Right ventricle myocardium superior (tissue), 1 donor: ENCODE measurements around the gene SMIM8. TPM values are rescaled to one million over a fixed set of nuclear protein-coding genes. Genes with fewer than 3 reads are reported as not detected.

Source experiments
- ATAC-seq: fragments of 200-7000 bp; cut with Tn5 transposase; one replicate; pipeline ENCODE4 v1.9.1; 2020; ENCODE audit warnings: mild to moderate bottlenecking; ENCODE audit not compliant: poor library complexity
- DNase-seq: peaks from one replicate; pipeline ENCODE4 v3.0.0-alpha.2; 2020
- intact Hi-C: fragments of 100-400 bp; cut with DNase I; formaldehyde crosslinking; loops from one replicate; pipeline ENCODE4 v1.11.2; 2022
- total RNA-seq: library from RNA; stranded (reverse); fragmentation: NEBNext Ultra II Directional; extraction: Animal tissue kit (Norgen Biotek cat#: 25700); gene quantifications from one replicate; pipeline ENCODE4 v1.2.1, GENCODE V29; 2021
- donor health status: DM: no; HTN: yes; CAD: no; lungs with severe emphysema.

Gene SMIM8
- total RNA-seq, 1 donor from 2014 or later = 12.9 TPM

GRCh38 chr6:87373377-87373776 lies 51.0 kb downstream of the SMIM8 start:
- ATAC-seq (no peak), DNase-seq (no peak)
- intact Hi-C loops = no loop called here

DNA sequence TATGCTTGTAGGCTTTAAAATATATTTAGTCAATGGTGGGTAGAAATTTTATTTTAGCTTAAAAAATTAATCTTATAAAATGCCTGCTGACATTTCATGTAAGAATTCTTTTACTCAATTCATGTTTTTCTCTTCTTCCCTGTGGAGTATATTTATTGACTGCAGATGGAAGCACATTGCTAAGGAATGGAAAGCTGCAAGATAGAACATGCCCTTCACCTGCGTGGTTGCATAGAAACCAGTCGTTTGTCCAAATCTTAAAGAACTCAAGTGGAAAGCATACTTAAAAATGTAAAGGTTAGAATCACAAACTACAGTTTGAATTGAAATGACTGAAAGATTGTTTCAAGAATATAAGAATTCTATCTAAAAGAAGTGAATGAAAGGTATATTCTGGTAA lies 52.9 kb downstream of the SMIM8 start:
- no peak for DNase-seq
- intact Hi-C loops = no loop called here
- no peak for ATAC-seq

DNA sequence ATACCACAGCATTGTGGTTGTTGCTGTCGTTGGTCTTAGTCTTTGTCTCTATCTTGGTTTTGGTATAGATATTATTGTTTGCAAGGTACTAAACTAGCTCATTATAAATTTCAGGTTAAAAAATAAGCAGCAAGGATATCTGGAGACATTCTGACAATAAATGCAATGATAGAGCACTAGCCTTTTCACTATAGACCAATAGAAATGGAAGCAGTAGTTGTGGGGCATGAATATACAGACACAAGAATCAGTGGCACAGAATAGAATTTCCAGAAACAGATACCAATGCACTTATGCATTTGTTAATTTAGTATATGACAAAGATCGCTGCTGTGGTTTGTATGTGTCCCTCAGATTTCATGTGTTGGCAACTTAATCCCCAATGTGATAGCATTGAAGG lies 54.3 kb downstream of the SMIM8 start:
- ATAC-seq (no peak), DNase-seq (no peak)
- intact Hi-C loops = no loop called here

DNA sequence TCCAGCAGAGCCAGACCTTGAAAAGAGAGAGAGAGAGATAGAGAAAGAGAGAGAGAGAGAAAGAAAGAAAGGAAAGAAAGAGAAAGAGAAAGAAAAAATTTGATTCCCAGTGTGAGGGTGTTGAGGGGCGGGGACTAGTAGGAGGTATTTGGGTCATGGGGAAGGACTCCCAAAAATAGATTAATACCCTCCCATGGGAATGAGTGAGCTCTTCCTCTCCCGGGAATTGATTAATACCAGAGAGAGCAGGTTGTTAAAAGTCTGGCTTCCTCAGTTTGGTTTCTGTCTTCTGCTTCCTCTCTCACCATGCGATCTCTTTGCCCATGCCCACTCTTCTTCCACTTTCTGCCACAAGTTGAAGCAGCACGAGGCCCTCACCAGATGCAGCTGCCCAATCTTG lies 56.6 kb downstream of the SMIM8 start:
- DNase-seq = no peak
- intact Hi-C loops = no loop called here
- no peak for ATAC-seq

- intact Hi-C loops = no loop called here
- ATAC-seq (no peak), DNase-seq (no peak)
Observed at GRCh38 chr6:87382861-87383260, 60.5 kb downstream of the SMIM8 start.

GRCh38 chr6:87384038-87384437 lies 61.6 kb downstream of the SMIM8 start:
- DNase-seq (no peak), ATAC-seq (no peak)
- intact Hi-C loops = no loop called here

GRCh38 chr6:87384449-87384848 lies 62.1 kb downstream of the SMIM8 start:
- ATAC-seq (no peak), DNase-seq (no peak)
- intact Hi-C loops = no loop called here

DNA sequence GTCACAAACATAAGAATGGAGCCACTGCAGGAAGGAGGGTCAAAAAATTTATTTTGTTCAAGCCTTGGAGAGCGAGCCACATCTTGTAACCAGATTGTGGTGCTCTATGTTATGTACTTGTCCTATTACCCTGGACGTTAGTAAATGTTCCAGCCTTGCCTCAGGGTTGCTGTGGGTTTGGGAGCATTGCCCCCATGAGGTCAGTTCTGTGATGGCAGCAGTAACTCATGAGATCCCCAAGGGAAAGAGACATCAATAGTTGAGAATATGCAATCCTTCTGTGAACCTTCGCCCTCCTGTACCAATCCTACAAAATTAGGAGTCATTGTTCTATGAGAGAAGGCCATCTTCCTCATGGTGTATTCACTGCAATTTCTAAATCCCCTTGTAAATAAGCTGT lies 68.9 kb downstream of the SMIM8 start:
- ATAC-seq (no peak), DNase-seq (no peak)
- intact Hi-C loops = no loop called here

Other genes with a start within 250 kb of the SMIM8 start
- not detected for gene CGA, start 227.5 kb upstream of the SMIM8 start, total RNA-seq
- 29.4 TPM for gene ZNF292, start 167.0 kb upstream of the SMIM8 start, total RNA-seq
- not detected for gene GJB7, start 6.7 kb downstream of the SMIM8 start, total RNA-seq
- 1.6 TPM for gene C6orf163, start 22.2 kb downstream of the SMIM8 start, total RNA-seq
- not detected for gene CFAP206, start 85.4 kb downstream of the SMIM8 start, total RNA-seq
- 9.8 TPM for gene SLC35A1, start 150.4 kb downstream of the SMIM8 start, total RNA-seq